Duodenal mucosa (tissue), 2 donors: ENCODE results near the gene ZBTB8A.
A peak's percentile ranks its signal among the peaks of the same experiment; 100 is the strongest.
"Not testable (repeated sequence)": the region's sequence is repeated elsewhere in the genome, so short reads cannot be mapped to it uniquely, and the experiment has no call there.

ENCODE experiments used
- H3K27ac ChIP-seq: one replicate; pipeline ENCODE4 v1.7.0; 2013; ENCODE audit warnings: low read depth, low read length
- H3K27me3 ChIP-seq, 2 donors: one replicate each; pipeline ENCODE4 v1.7.0; 2013; ENCODE audit warnings: low read length in 2 of 2, control low read depth in 1 of 2; ENCODE audit not compliant: insufficient read depth in 2 of 2, control insufficient read depth in 1 of 2
- H3K36me3 ChIP-seq, 2 donors: one replicate each; pipeline ENCODE4 v1.7.0; 2013; ENCODE audit warnings: low read length in 2 of 2, control low read depth in 1 of 2; ENCODE audit not compliant: insufficient read depth in 2 of 2, control insufficient read depth in 1 of 2
- H3K4me1 ChIP-seq, 2 donors: one replicate each; pipeline ENCODE4 v1.7.0; 2013; ENCODE audit warnings: low read length in 2 of 2, control low read depth in 1 of 2; ENCODE audit not compliant: insufficient read depth in 2 of 2, control insufficient read depth in 1 of 2
- H3K4me3 ChIP-seq, 2 donors: one replicate each; pipeline ENCODE4 v1.7.0; 2013; ENCODE audit warnings: low read length in 2 of 2, low read depth in 1 of 2
- H3K9ac ChIP-seq, 2 donors: one replicate each; pipeline ENCODE4 v1.7.0; 2013; ENCODE audit warnings: low read length in 2 of 2, low read depth in 1 of 2
- H3K9me3 ChIP-seq, 2 donors: one replicate each; pipeline ENCODE4 v1.7.0; 2013; ENCODE audit warnings: low read length in 2 of 2, control low read depth in 1 of 2; ENCODE audit not compliant: control insufficient read depth in 1 of 2

Gene ZBTB8A

GRCh38 chr1:32630173-32630572 is 90.9 kb downstream of the ZBTB8A start:
- H3K4me3 ChIP-seq, H3K27ac ChIP-seq, H3K9ac ChIP-seq, H3K4me1 ChIP-seq, H3K9me3 ChIP-seq, H3K27me3 ChIP-seq: not testable (repeated sequence)
- H3K36me3 ChIP-seq, result peaks cover 10 to 37% of the 10 kb centered on the region in 2 donors

GRCh38 chr1:32632829-32633228 is 93.6 kb downstream of the ZBTB8A start:
- Histone ChIP-seq H3K4me3 (no peak overlapping the region), H3K4me1 (no peaks in the 10 kb centered on the region), H3K9me3 (no peaks in the 10 kb centered on the region), H3K36me3 (peaks cover 5 to 29% of the 10 kb centered on the region in 2 donors), H3K27me3 (no peaks in the 10 kb centered on the region), H3K27ac (no peak overlapping the region), H3K9ac (no peak overlapping the region)

GRCh38 chr1:32635508-32636277 is 96.5 kb downstream of the ZBTB8A start:
- H3K27me3 ChIP-seq, result no peaks in the 10 kb centered on the region
- no peaks in the 10 kb centered on the region for H3K4me1 ChIP-seq
- peaks cover 5 to 30% of the 10 kb centered on the region in 2 donors for H3K36me3 ChIP-seq
- no peak overlapping the region for H3K4me3 ChIP-seq
- no peak overlapping the region for H3K27ac ChIP-seq
- H3K9me3 ChIP-seq, result no peaks in the 10 kb centered on the region
- H3K9ac ChIP-seq, result no peak overlapping the region

- no peaks in the 10 kb centered on the region for H3K4me1 ChIP-seq
- H3K36me3 ChIP-seq, result peaks cover 5 to 26% of the 10 kb centered on the region in 2 donors
- H3K9ac ChIP-seq, result no peak overlapping the region
These were observed 97.9 kb downstream of the ZBTB8A start for GRCh38 chr1:32636914-32637645.

GRCh38 chr1:32639489-32640075 is 100.4 kb downstream of the ZBTB8A start:
- Histone ChIP-seq H3K4me3 (no peak overlapping the region), H3K36me3 (peaks cover 0 to 10% of the 10 kb centered on the region in 2 donors), H3K27me3 (no peaks in the 10 kb centered on the region), H3K9ac (no peak overlapping the region), H3K9me3 (no peaks in the 10 kb centered on the region), H3K27ac (no peak overlapping the region), H3K4me1 (no peaks in the 10 kb centered on the region)

More at GRCh38 chr1:32636914-32637645, 97.9 kb downstream of the ZBTB8A start:
- H3K27ac ChIP-seq, result no peak overlapping the region
- H3K27me3 ChIP-seq, result no peaks in the 10 kb centered on the region
- no peaks in the 10 kb centered on the region for H3K9me3 ChIP-seq
- H3K4me3 ChIP-seq, result no peak overlapping the region

GRCh38 chr1:32642292-32642827 is 103.1 kb downstream of the ZBTB8A start:
- not testable (repeated sequence) for H3K27me3 ChIP-seq, H3K36me3 ChIP-seq, H3K4me1 ChIP-seq, H3K9me3 ChIP-seq, H3K4me3 ChIP-seq, H3K9ac ChIP-seq, H3K27ac ChIP-seq

GRCh38 chr1:32644426-32644825 is 105.2 kb downstream of the ZBTB8A start:
- no peak overlapping the region for H3K4me3 ChIP-seq
- H3K9me3 ChIP-seq, result no peaks in the 10 kb centered on the region
- H3K27ac ChIP-seq, result no peak overlapping the region

GRCh38 chr1:32647308-32648134 is 108.3 kb downstream of the ZBTB8A start:
- Histone ChIP-seq H3K4me3 (no peak overlapping the region), H3K27me3 (no peaks in the 10 kb centered on the region), H3K27ac (no peak overlapping the region), H3K9me3 (no peaks in the 10 kb centered on the region), H3K36me3 (no peaks in the 10 kb centered on the region), H3K9ac (no peak overlapping the region), H3K4me1 (peaks cover 6 to 21% of the 10 kb centered on the region in 2 donors)

More at GRCh38 chr1:32644426-32644825, 105.2 kb downstream of the ZBTB8A start:
- H3K9ac ChIP-seq, result no peak overlapping the region
- peaks cover 0 to 1% of the 10 kb centered on the region in 2 donors for H3K36me3 ChIP-seq
- H3K4me1 ChIP-seq, result peaks cover 0 to 9% of the 10 kb centered on the region in 2 donors
- H3K27me3 ChIP-seq, result no peaks in the 10 kb centered on the region

GRCh38 chr1:32650248-32650751 is 111.1 kb downstream of the ZBTB8A start, which contains the start of gene ZBTB8OS:
Gene ZBTB8OS (minus strand): TSS chr1:32650550. CDS start chr1:32650529, 21 bp downstream.
- H3K27ac ChIP-seq, result peak within 1 kb of the TSS; percentile 98
- H3K27me3 ChIP-seq, result no peaks in the 10 kb centered on the region
- H3K4me1 ChIP-seq, result peaks cover 11 to 33% of the 10 kb centered on the region in 2 donors
- H3K4me3 ChIP-seq, result peak within 1 kb of the TSS; percentile 91 to 93
- H3K36me3 ChIP-seq, result peaks cover 0 to 20% of the 10 kb centered on the region in 2 donors
- no peaks in the 10 kb centered on the region for H3K9me3 ChIP-seq
- H3K9ac ChIP-seq, result peak within 1 kb of the TSS; percentile 88 to 94
